HG03108 (cell line): Measurements from ENCODE around the gene ZDHHC1.

ENCODE experiments used
- ATAC-seq: cut with Tn5 transposase; IDR thresholded peaks from one replicate; pipeline ENCODE4 v1.9.1; 2021; ENCODE audit warnings: moderate library complexity; ENCODE audit not compliant: unreplicated experiment

Gene ZDHHC1

GRCh38 chr16:67411339-67411738, 4.9 kb downstream of the ZDHHC1 start:
- ATAC-seq = no peak

GRCh38 chr16:67409631-67410030, 6.6 kb downstream of the ZDHHC1 start:
- no peak for ATAC-seq

- ATAC-seq = no peak
These were observed 8.4 kb downstream of the ZDHHC1 start for GRCh38 chr16:67407788-67408452.

GRCh38 chr16:67407176-67407787, 9.0 kb downstream of the ZDHHC1 start:
- no peak for ATAC-seq

GRCh38 chr16:67406111-67406971, 9.9 kb downstream of the ZDHHC1 start:
- ATAC-seq = no peak

DNA sequence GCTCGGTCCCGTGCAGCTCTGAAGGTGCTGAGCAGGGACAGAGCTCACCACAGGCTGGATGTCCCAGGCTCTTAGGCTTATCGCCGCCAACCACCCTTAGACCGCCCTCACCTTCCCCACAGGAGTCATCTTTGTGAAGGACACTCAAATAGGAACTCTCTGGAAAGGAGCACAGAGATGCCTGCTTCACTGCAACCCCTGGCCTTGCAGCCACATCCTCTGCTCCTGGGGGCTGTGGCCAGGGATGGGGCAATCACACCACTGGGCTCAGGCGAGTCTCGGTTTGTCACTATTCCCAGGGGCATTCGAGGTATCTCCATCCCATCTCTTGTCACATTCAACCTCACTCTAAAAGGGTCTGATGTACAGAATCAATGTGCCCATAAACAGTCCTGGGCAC, 10.9 kb downstream of the ZDHHC1 start:
- no peak for ATAC-seq

DNA sequence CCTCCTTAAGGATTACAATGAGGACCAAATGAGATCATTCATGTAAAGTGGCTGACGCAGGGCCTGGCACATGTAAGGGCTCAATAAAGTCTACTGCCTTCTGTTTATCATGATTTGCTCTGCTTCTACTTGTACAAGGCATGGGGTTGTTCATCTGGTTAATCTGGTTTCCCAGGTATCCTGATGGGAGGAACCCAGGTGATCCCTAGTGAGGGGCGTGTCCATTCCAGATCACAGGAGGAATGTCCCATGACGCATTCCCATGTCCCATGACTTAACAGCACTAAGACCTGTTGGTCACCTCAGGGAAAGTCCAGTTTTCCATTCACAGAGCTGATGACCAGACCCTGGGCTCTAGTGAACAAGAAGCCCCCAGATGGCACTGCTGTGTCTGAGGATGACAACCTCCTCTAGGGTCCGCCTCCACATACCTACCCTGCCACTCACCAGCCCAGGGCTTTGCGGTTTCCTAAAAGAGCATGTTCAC, 11.5 kb downstream of the ZDHHC1 start:
- ATAC-seq = no peak

GRCh38 chr16:67403976-67404555, 12.2 kb downstream of the ZDHHC1 start:
- ATAC-seq = no peak

DNA sequence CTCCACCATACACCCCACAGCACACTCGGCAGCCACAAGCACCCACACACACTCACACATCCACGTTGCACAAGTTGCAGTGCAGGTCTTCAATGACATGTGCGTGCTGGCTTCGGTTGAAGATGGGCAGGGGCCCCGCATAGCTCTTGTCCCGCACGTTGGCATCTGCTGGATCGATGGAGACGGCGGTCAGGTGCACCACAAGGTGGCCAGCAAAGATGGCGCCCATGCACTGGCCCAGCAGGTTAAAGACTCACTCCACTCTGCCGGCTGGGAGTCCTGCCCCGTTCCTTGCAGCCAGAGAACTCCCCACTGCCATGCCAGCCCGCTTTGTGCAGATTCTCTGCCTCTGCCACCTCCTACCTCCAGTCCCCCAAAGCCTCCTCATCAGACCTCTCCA, 15.4 kb downstream of the ZDHHC1 start:
- no peak for ATAC-seq

DNA sequence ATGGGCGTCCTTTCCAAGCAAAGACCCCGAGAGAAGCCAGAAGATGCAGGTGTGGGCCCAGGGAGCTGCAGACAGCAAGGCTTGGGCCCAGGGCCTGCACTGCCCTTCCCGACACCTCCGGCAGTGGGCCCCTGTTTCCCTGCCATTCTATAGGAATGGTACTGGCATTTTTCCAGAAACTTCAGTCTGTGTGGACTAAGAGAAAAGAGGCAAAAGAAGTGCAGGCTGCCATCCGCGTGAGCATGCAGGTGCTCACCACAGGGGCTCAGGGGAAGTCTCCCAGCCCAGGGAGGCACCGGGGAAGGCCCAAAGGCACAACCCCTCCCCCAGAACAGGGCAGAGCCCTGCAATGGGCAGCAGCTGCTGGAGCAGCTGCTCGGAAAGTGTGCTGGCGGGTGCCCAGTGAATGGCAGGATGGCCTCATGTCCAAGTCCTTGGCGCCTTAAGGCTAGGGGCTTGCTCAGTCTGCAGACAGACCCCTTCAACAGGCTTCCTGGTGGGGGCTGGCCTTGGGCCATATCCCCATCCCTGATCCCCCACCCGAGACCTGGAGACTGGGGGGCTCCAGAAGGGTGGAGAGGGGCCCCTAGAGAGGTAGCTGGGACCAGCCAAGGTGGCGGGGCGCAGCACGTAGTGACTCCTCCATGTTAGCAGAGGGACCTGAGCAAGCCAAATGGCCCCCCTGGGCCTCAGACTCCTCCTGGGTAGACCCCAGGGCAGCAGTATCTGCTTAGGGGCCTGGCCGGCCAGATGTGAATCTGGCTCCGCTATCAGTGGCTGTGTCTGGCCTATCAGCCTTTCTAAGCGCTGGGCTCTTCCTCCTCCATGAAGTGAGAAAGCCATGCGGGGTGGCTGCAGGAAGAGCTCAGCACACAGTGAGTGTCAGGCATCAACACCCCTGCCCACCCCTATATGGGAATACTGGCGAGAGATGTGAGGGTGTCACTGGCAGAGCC, 16.2 kb downstream of the ZDHHC1 start:
- ATAC-seq = no peak

- no peak for ATAC-seq
These were observed 17.0 kb downstream of the ZDHHC1 start for GRCh38 chr16:67399218-67399733.

DNA sequence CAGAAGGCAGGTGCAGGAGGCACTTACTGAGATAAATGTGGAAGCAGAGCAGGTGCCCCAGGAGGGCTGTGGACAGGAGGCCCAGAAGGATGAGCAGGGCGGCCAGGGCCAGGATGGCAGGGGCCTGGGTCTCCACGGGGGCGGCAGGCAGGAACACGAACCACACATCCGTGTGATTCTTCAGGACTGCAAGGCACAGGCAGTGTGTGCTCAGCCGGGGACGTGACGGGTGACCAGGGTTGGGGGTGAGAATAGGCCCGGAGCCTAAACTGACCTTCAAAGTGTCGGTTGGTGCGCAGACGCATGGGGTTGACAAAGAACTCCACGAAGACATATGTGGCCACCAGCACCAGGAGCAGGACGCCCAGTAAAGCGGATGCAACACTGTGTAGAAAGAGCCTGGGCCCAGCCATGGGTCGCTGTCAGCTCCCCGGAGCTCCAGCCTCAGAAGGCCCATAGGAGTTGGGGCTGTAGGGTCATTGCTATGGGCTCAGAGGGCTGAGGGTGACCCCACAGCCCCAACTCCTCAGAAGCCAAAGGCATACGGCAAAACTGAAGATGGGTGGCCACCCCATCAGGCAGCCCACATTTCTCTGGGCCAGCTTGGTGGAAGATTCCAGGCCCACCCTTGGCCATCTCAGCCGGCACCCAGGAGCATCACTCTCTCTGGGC, 17.6 kb downstream of the ZDHHC1 start:
- ATAC-seq = no peak

GRCh38 chr16:67397812-67398545, 18.3 kb downstream of the ZDHHC1 start:
- no peak for ATAC-seq

DNA sequence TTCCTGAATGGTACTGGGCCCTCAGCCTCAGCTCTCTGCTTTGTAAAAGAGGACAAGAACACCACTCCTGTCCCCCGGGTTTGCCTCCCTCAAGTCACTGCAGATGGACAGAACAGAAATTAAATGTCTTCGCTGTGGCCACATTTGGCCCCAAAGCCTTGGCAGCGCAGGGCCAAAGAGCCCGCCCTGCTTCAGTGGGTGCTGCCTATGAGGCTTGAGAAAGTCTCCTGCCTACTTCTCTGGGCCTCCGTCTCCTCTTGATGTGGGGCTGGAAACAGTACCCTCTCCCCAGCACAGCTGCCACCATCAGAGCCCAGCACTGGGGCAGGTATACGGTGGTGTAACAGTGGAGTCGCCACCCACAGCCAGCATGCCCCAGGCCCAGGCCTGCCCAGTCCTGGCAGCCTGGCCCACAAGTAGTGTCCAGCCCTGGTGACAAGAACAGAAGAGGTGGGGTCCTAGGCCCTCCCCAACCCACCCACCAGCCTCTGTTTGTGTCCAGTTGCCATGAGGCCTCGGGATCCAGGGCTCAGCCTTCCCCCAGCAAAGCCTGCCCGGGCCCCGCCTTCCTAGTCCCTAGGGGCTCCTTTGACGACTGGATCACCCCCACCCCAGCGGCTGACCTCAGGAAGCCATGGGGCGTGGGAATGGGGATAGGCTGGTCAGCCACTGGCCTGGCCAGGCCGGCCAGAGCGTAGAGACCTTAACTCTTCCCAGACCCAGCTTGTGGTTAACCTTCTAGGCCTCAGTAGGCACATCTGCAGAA, 19.1 kb downstream of the ZDHHC1 start:
- no peak for ATAC-seq

DNA sequence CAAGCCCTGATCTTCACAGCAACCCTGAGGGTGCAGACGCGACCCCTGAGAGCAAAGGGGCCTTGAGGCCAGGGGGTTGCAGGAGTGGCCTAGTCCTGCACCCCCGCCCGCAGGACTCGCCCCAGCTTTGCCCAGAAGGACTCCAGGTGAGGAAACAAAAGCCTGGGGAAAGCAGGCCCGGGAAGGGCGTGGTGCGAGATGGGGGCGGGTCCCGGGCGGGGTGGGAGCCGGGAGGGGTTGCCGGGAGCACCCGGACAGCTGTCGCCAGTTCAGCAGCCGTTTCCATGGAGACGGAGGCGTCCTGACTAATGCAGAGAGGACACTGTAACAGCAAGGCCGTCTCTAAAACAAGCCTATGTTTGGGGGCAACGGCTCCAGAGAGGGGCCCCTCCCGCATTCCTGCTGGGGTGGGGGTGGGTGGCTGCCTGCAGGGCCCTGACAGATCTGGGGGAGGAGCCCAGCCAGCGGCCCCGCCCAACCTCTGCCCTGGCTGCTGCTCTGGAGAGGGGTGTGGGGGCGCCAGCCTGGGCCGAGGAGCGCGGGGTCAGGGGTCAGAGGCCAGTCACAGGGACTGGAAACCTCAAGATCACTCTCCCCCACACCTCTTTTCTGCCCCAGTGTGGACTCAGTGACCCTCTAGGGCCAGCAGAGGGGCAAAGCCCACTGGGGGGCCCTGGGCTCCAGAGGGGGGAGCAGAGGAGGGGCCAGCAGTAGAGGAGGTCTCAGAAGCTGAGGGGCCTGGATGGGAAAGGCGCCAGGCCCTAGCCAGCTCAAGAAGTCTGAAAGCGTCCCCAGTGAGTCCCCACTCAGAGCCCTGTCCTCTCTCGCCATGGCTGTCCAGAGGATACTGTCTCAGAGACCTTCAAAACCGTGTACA, 19.9 kb downstream of the ZDHHC1 start:
- no peak for ATAC-seq

DNA sequence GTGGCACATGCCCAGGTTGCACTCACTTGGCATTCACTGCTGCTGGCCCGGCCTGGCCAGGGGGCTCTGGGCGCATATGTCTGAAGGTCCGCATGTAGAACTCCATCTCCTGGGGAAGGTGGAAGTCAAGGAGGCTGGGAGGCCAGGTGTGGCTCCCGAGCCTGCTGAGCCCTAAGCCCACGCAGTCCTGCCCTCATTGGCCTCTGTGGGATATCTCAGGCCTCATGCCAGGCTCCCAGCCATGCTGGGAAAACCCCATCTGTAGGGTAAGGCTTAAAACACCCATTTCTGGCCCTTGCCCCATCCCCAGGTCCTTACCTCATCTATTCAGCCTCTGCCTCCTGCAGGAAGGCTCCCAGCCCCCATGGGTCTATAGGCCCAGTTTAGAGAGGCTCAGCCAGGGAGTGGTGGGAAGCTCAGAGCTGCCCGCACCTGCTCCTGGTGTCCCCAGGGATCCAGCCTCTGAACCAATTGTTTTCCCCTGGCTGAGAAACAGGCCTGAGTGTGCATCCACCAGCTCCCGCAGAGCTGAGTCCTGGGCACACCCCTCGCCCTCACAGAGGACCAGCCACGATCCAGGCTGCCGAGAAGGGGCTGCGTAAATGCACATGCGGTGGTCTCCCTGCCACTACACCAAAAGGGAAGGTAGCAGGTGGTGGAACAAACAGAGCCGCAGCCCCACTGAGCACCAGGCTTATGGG, 20.7 kb downstream of the ZDHHC1 start:
- no peak for ATAC-seq

DNA sequence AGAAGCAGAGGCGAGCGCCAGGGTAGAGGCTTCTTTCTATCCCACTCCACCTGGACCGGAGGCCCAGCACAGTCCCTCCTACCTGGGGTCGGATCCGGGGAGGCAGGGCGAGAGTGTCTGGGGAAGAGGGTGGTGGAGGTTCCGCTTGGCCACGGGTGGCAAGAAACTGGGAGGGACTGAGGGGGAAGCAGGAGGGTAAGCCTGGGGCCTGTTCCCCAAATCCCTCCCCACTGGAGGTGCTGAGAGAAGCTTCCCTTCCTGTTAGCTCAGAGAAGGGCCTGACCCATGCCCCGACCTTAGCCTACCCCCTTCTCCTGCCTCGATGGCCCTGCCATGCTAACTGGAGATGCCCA, 21.2 kb downstream of the ZDHHC1 start:
- ATAC-seq = no peak
